ENCODE data around the gene EDN3. TPM values are rescaled to one million over a fixed set of nuclear protein-coding genes. Genes with fewer than 3 reads are reported as not detected.

EDN3 gene
- total RNA-seq, 6 experiments from 2014 or later, result not detected

DNA sequence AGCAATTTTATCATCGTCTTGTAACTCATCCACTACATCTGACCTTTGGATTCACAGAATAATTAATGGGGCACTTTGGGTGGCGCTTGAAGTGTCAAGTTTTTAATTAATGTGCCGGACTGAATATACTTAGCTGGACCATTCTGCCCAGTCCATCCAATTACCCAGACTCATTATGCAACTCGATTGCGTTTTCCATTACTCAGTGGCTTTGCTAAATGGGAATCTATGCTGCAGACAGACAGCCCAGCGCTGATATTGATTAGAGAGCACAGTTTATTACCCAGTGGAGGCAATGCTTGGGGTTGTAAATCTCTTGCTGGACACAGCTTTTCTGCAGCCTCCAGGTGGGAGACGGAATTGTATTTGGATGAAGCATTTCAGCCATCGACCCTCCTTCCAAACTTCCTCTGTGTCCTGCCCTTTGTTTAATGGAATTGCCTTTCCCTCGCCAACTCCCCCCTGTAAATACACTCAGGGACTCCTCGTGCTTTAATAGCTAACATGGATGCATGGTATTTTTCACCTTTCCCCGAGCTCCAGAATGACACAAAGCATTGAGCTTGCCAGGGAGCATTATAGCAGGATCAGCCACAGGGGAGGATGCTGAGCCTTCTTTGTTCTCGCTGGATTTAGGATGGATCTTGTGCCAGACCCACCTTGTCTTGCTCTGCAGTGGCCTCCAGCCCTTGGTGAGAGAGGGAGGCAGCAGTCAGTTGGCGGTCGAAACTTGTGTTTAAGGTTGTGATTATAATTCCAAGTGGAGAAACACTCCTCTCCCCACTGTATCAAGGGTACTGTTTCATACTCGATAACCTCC lies 59.7 kb downstream of the EDN3 start:
- Histone ChIP-seq H3K27me3 (no peaks in the 10 kb centered on the region), H3K4me3 (no peak overlapping the region), H3K9me3 (no peaks in the 10 kb centered on the region), H3K36me3 (no peaks in the 10 kb centered on the region), H3K4me1 (no peaks in the 10 kb centered on the region), H3K27ac (no peak overlapping the region)
- DNase-seq (no peak), ATAC-seq (no peak)
- WGBS (ENCODE audit: insufficient coverage, low coverage, low lambda C conversion rate, missing lambda C conversion rate), result 63% methylated on average over 11 of the region's 15 CpGs
- intact Hi-C loops (cut with DNase I), result no loop called here
- TF ChIP-seq, protein P1, sequence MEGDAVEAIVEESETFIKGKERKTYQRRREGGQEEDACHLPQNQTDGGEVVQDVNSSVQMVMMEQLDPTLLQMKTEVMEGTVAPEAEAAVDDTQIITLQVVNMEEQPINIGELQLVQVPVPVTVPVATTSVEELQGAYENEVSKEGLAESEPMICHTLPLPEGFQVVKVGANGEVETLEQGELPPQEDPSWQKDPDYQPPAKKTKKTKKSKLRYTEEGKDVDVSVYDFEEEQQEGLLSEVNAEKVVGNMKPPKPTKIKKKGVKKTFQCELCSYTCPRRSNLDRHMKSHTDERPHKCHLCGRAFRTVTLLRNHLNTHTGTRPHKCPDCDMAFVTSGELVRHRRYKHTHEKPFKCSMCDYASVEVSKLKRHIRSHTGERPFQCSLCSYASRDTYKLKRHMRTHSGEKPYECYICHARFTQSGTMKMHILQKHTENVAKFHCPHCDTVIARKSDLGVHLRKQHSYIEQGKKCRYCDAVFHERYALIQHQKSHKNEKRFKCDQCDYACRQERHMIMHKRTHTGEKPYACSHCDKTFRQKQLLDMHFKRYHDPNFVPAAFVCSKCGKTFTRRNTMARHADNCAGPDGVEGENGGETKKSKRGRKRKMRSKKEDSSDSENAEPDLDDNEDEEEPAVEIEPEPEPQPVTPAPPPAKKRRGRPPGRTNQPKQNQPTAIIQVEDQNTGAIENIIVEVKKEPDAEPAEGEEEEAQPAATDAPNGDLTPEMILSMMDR (IDR thresholded peaks at IDR 0.05), result no peak
- TF ChIP-seq POLR2A (IDR thresholded peaks at IDR 0.05), result no peak

DNA sequence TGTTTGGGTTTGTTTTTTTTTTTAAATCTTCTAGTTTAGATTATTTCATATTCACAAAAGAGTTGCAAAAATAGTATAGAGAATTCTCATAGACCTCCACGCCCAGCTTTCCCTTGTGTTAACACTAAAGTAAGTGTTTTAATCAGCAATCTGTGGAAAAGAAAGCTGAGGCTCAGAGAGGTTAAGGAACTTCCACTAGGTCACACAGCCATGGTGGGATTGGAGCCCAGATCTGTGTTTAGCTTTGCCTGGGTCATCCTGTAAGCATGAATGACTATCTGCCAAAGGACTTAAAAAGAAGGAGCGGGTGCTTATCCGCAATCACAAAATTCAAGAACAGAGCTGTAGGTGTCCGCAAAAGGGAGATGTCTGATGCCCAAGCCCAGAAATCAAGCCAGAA lies 60.5 kb downstream of the EDN3 start:
- WGBS (ENCODE audit: insufficient coverage, low coverage, low lambda C conversion rate, missing lambda C conversion rate), result 68% methylated on average over 4 of the region's 4 CpGs

DNA sequence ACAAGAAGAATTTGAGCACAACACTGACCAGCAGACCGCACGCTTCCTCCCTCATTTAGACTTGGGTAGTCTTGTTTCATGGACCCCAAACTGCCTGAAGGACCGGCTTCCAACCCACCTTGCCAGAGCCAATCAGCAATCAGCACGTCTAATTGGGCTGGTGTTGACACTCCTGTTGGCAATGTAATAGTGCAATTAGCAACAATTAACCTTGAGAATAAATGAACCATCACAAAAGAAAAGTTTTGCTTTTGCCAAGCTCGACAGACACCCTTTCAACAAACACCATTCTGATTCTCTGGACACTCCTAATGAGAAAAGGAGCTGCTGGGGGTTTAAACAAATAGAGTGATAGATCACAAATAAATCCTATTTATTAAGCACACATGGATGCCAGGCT lies 61.0 kb downstream of the EDN3 start:
- ATAC-seq (no peak), DNase-seq (no peak)
- Histone ChIP-seq H3K9me3 (no peaks in the 10 kb centered on the region), H3K36me3 (no peaks in the 10 kb centered on the region), H3K4me1 (no peaks in the 10 kb centered on the region), H3K27me3 (no peaks in the 10 kb centered on the region), H3K4me3 (no peak overlapping the region), H3K27ac (no peak overlapping the region)
- WGBS (ENCODE audit: insufficient coverage, low coverage, low lambda C conversion rate, missing lambda C conversion rate), result 54% methylated on average over 3 of the region's 5 CpGs
- intact Hi-C loops (cut with DNase I), result no loop called here
- TF ChIP-seq, protein P1 (IDR thresholded peaks at IDR 0.05), result no peak
- no peak for TF ChIP-seq POLR2A (IDR thresholded peaks at IDR 0.05)

More for the DNA sequence above, 60.5 kb downstream of the EDN3 start:
- no peak overlapping the region for H3K4me3 ChIP-seq
- TF ChIP-seq, protein P1 (IDR thresholded peaks at IDR 0.05), result no peak
- TF ChIP-seq POLR2A (IDR thresholded peaks at IDR 0.05), result no peak
- H3K27ac ChIP-seq, result no peak overlapping the region
- DNase-seq (no peak), ATAC-seq (no peak)
- H3K36me3 ChIP-seq, result no peaks in the 10 kb centered on the region
- intact Hi-C loops (cut with DNase I), result no loop called here
- H3K4me1 ChIP-seq, result no peaks in the 10 kb centered on the region
- no peaks in the 10 kb centered on the region for H3K9me3 ChIP-seq
- no peaks in the 10 kb centered on the region for H3K27me3 ChIP-seq

DNA sequence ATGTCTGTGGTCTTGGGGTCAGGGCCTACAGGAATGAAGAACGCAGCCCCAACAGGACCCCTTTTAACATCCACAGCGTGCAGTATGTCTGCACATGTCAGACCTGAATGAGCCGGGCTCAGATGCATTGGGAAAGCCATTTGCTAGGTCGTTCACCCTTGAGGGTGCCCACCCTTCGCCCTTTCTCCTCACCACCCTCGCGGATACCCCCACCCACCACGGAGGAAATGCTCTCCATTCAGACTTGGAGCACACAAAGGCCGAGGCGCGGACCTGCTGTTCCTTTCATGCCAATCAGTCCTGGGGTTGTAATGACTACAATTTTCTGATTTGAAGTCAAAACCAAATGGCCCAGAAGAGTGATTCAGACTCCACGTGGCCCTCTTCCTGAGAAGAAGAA lies 62.7 kb downstream of the EDN3 start:
- 68% methylated on average over 5 of the region's 12 CpGs for WGBS (ENCODE audit: insufficient coverage, low coverage, low lambda C conversion rate, missing lambda C conversion rate)
- TF ChIP-seq, protein P1 (IDR thresholded peaks at IDR 0.05), result no peak
- TF ChIP-seq POLR2A (IDR thresholded peaks at IDR 0.05), result no peak
- Histone ChIP-seq H3K4me1 (no peaks in the 10 kb centered on the region), H3K36me3 (no peaks in the 10 kb centered on the region), H3K27ac (no peak overlapping the region), H3K9me3 (no peaks in the 10 kb centered on the region), H3K27me3 (no peaks in the 10 kb centered on the region), H3K4me3 (no peak overlapping the region)
- DNase-seq (no peak), ATAC-seq (no peak)
- intact Hi-C loops (cut with DNase I), result no loop called here
